DMS 273 (cell line): Measurements from ENCODE around the gene SLFNL1.

ENCODE experiments used
- DNase-seq: peaks from one replicate; lab custom pipeline; 2025; ENCODE audit not compliant: unreplicated experiment; lab: John Stamatoyannopoulos, UW

The SLFNL1 gene

DNA sequence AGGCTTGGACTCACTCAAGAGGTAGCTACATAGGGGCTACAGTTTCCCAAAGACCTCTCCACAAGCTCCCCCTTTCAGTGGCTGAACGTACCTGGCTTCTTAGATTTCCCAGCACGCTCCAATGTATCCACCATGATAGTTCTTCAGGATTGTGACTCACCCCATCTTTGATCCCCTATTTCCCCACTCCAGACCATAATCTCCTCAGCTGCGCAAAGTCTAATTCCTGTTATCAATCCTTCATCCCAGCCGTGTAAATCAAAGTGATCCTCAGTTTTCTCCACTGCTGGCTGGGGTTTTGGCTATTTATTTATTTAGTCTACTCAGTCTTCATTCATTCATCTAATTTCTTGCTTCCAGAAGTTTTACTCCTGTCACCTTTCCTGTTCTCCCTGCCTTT lies 55.1 kb downstream of the SLFNL1 start:
- DNase-seq, result no peak
